HPDE6-E6E7 (cell line): ENCODE data around the gene ZNF277.
"Not testable (repeated sequence)": the region's sequence is repeated elsewhere in the genome, so short reads cannot be mapped to it uniquely, and the experiment has no call there.

Source experiments
- DNase-seq: peaks from one replicate; pipeline ENCODE4 v3.0.0; 2011; ENCODE audit warnings: missing footprints; ENCODE audit errors: extremely low spot score

ZNF277 gene

GRCh38 chr7:112292162-112292561 lies 85.7 kb downstream of the ZNF277 start:
- no peak for DNase-seq

GRCh38 chr7:112293416-112293815 lies 86.9 kb downstream of the ZNF277 start:
- no peak for DNase-seq

- DNase-seq: no peak
Observed at GRCh38 chr7:112296432-112296831, 89.9 kb downstream of the ZNF277 start.

- DNase-seq: no peak
Observed at GRCh38 chr7:112297681-112298080, 91.2 kb downstream of the ZNF277 start.

- no peak for DNase-seq
Observed at GRCh38 chr7:112298543-112299100, 92.1 kb downstream of the ZNF277 start.

GRCh38 chr7:112300072-112300471 lies 93.6 kb downstream of the ZNF277 start:
- no peak for DNase-seq

DNA sequence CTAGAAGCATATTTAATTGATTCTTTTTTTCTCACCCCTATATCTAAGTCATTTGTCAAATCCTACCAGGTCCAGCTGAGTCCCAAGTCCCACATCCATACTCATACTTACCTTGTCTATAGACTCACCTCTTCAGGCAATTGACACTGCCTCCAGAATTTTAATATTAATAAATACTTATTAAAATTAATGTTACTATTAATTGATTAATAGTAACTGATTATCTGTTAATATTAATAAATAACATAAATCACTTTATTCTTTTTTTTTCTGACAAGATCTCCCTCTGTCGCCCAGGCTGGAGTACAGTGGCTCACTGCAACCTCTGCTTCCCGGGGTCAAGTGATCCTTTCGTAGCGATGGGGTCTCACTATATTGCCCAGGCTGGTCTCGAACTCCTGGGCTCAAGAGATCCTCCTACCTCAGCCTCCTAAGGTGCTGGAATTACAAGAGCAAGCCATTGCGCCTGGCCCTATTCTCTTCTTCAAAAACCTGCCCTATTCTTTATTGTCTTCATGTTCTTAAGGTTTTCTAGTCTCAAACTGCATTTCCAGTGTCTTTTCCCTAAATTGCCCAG lies 94.4 kb downstream of the ZNF277 start:
- DNase-seq: no peak

GRCh38 chr7:112302566-112302965 lies 96.1 kb downstream of the ZNF277 start:
- no peak for DNase-seq

GRCh38 chr7:112306903-112307302 lies 100.4 kb downstream of the ZNF277 start:
- no peak for DNase-seq

DNA sequence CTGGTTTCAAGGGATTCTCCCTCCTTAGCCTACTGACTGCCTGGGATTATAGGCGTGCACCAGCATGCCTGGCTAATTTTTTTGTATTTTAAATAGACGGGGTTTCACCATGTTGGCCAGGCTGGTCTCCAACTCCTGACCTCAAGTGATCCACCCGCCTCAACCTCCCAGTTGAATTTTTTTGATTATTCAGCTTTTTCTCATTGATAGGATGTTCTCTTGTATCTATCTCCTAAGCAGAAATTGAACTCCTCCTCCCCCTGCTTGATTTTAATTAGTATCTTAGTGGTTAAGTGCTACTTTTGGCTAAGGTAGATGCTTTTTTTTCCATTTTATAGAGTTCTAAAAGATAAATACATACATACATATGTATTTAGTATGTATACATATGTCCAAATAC lies 101.0 kb downstream of the ZNF277 start:
- DNase-seq: no peak

DNA sequence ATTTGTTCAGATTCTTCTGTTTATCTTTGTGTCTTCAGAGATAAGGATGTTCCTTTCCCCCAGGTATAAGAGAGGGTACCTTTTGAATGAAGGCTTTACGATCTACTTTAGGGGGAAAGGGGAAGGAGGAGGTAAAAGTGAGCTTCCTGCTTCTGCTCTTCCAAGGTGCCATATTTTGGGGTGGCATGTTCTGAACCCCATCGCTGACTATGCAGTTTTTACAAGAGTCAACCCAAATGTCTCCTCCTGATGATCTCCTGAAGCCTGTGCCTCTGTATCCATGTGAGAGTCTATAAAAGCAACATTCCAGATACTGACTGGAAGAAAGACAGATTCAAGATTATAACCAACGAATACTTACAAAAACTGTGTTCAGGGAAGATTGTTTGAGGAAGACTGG lies 102.5 kb downstream of the ZNF277 start:
- no peak for DNase-seq

DNA sequence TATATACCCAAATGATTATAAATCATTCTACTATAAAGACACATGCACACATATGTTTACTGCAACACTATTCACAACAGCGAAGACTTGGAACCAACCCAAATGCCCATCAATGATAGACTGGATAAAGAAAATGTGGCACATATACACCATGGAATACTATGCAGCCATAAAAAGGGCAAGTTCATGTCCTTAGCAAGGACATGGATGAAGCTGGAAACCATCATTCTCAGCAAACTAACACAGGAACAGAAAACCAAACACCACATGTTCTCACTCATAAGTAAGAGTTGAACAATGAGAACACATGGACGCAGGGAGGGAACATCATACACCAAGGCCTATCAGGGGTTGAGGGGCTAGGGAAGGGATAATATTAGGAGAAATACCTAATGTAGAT lies 110.3 kb downstream of the ZNF277 start:
- not testable (repeated sequence) for DNase-seq

GRCh38 chr7:112322070-112322469 lies 115.6 kb downstream of the ZNF277 start:
- DNase-seq: no peak

GRCh38 chr7:112327566-112327965 lies 121.1 kb downstream of the ZNF277 start:
- no peak for DNase-seq

DNA sequence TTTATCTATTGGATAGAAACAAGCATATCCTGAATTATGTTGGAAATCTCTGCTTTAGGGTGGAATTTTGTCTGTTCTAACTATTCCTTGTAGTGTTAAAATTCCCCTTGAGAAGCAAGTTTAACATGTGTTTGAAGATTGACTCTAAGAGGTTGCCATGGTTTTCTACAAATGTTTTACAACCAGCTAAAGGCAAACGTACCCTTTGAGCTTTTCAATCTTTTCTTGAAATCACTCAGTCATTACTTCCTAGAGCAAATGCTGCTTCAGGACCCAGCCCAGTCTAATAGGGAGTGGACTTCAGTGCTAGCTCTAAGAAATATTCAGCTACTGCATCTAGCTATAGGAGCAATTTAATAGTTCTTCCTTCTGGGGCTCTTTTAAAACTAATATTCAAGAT lies 125.0 kb downstream of the ZNF277 start:
- no peak for DNase-seq

DNA sequence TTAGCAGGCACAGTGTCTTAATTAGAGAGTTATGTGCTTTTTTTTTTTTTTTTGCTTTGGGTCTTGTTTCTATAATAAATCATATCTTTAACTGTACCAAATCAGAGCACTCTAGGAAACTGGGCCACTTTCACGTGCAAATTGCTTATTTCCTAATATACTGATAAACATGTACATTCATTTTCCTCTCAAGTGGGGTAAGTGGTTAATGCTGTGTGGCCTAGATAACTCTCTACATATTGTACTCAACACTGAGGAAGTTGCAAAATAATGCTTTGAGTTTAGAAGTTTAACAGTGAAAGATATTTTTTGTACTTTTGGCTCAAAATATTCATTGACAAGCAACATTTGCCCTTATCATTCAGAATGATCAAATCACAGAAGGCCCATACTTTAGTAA lies 127.9 kb downstream of the ZNF277 start:
- no peak for DNase-seq

DNA sequence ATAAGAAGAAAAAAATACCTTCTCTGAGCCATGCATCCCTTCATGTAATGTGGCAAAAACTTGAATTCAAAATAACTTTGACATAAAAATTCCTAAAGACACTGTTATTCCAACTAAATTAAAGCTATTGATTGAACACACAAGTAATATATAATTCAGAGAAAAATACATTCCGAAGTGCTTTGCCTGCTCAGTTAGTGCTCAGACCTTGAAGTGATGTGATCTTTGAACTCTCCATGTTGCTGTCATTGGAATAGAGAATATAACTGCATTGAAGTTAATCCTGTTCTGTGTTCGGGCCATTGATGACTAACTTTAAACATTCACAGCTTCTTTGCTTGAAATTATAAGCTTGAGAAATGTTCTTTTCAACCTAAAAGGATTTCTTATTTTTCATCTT lies 129.8 kb downstream of the ZNF277 start:
- no peak for DNase-seq

DNA sequence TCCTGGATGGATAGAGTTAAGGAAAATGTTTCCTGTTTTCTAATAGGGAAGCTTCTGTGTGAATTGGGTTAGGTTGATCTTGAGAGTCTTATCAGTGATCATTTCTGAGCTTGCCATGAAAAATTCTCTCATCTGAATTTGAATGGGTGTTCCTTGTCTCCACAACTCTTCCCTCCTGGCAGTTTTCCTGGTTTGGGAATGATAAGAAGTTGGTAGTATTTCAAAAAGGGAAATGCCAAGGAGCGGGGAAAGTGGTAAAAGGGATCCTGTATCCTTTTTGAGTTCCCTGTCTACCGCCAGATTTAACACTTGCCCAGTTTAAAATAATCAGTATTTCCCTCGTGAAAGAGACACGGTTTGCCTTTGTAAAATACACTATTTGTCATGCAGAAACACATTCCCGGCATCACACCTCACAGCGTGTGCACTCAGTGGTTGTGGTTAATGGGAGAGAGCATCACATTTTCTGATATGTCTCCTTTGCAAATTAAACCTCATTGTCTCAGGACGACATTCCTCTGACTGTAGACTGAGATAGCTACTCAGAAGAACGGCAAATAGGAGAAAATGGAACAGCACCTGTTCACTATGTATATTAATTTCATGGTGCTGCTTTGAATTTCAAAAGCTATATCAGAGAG lies 130.6 kb downstream of the ZNF277 start:
- no peak for DNase-seq

DNA sequence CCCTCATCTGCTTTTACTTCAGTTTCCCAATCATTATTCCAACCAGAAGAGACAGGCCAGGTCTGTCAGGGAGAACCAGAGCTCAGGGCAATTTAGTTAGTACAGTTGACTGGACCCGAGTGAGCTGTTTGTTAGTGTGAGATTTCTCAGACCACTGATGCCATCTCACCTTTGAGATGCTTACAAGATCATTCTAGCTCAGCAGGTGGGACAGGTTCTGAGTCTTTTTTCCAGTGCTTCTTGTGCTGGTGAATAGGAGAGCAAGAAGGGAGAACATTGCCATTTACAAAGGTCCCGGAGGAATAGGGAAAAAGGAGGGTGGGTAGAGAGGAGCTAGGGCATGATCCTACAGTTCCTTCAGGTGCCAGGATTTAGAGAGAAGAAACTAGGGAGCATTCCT lies 131.4 kb downstream of the ZNF277 start:
- DNase-seq: no peak

- no peak for DNase-seq
Observed at GRCh38 chr7:112338786-112339185, 132.3 kb downstream of the ZNF277 start.

DNA sequence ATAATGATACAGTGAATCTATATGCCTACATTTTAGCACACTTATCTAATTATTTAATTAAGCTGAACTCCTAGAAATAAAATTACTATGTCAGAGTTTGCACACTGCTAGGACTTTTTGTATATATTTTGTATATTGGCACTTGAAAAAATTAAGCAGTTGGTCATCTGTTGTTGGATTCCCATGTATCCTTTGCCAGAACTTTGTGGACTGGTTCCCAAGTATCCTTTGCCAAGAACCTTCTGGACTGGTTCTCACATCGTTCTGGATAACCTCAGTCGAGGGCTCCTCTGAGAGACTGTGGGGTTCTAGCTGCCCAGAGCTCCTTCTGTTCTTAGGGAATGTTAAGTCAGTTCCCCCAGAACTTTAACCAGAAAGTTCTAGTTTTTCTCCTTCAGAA lies 135.0 kb downstream of the ZNF277 start:
- no peak for DNase-seq

GRCh38 chr7:112346381-112347060 lies 140.0 kb downstream of the ZNF277 start:
- no peak for DNase-seq

DNA sequence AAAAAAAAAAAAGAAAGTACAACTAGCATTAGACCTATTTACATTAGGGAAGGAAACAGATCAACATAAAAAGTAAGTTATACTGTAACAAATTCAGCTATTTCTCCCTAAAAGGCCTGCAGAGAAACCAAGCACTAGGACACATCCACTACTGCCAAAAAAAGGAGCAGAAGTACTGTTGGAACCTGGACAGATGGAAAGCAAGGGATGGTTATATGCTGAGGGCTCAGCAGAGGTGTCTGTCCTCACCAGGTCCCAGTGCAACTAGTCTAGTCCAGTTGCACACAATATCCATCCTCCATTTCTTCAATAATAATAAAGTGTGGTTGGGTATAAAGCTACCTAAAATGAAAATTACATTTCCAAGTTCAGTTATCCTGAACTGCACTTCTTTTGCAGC lies 140.6 kb downstream of the ZNF277 start:
- DNase-seq: no peak
